GM18858 (cell line): ENCODE data around the gene SLC37A1.

Source experiments
- ATAC-seq: cut with Tn5 transposase; IDR thresholded peaks from one replicate; pipeline ENCODE4 v1.9.1; 2021; ENCODE audit not compliant: unreplicated experiment

The SLC37A1 gene

GRCh38 chr21:42590431-42591131 is 76.9 kb downstream of the SLC37A1 start:
- ATAC-seq: no peak

- ATAC-seq: no peak
These were observed 77.7 kb downstream of the SLC37A1 start for GRCh38 chr21:42591170-42591869.

GRCh38 chr21:42592156-42592820 is 78.6 kb downstream of the SLC37A1 start:
- no peak for ATAC-seq

GRCh38 chr21:42593007-42593814 is 79.6 kb downstream of the SLC37A1 start:
- ATAC-seq: no peak

- ATAC-seq: no peak
These were observed 81.1 kb downstream of the SLC37A1 start for GRCh38 chr21:42594616-42595282.

- no peak for ATAC-seq
These were observed 81.9 kb downstream of the SLC37A1 start for GRCh38 chr21:42595283-42596187.

GRCh38 chr21:42596657-42597056 is 83.0 kb downstream of the SLC37A1 start:
- no peak for ATAC-seq

GRCh38 chr21:42597487-42598158 is 84.0 kb downstream of the SLC37A1 start:
- ATAC-seq: no peak

- no peak for ATAC-seq
These were observed 84.6 kb downstream of the SLC37A1 start for GRCh38 chr21:42598159-42598735.

- no peak for ATAC-seq
These were observed 85.8 kb downstream of the SLC37A1 start for GRCh38 chr21:42599486-42599885.

- no peak for ATAC-seq
These were observed 86.3 kb downstream of the SLC37A1 start for GRCh38 chr21:42599962-42600361.

- no peak for ATAC-seq
These were observed 88.0 kb downstream of the SLC37A1 start for GRCh38 chr21:42601656-42602055.

GRCh38 chr21:42607102-42607501 is 93.5 kb downstream of the SLC37A1 start:
- no peak for ATAC-seq

GRCh38 chr21:42607525-42608102 is 94.0 kb downstream of the SLC37A1 start:
- ATAC-seq: no peak

- ATAC-seq: no peak
These were observed 94.8 kb downstream of the SLC37A1 start for GRCh38 chr21:42608446-42608845.

GRCh38 chr21:42609811-42610210 is 96.2 kb downstream of the SLC37A1 start:
- no peak for ATAC-seq

- no peak for ATAC-seq
These were observed 98.2 kb downstream of the SLC37A1 start for GRCh38 chr21:42611852-42612251.

- no peak for ATAC-seq
These were observed 98.7 kb downstream of the SLC37A1 start for GRCh38 chr21:42612390-42612789.
